Activated CD8-positive, alpha-beta memory T cell treated with anti-CD3 and anti-CD28 coated beads, Interleukin-2, amount 50 U/mL, for 4 hours (primary cell): ENCODE results near the gene MYO3B.
"Not testable (repeated sequence)": the region's sequence is repeated elsewhere in the genome, so short reads cannot be mapped to it uniquely, and the experiment has no call there.

Experiments
- DNase-seq: peaks from one replicate; pipeline ENCODE4 v3.0.0-alpha.2; 2020

Gene MYO3B

DNA sequence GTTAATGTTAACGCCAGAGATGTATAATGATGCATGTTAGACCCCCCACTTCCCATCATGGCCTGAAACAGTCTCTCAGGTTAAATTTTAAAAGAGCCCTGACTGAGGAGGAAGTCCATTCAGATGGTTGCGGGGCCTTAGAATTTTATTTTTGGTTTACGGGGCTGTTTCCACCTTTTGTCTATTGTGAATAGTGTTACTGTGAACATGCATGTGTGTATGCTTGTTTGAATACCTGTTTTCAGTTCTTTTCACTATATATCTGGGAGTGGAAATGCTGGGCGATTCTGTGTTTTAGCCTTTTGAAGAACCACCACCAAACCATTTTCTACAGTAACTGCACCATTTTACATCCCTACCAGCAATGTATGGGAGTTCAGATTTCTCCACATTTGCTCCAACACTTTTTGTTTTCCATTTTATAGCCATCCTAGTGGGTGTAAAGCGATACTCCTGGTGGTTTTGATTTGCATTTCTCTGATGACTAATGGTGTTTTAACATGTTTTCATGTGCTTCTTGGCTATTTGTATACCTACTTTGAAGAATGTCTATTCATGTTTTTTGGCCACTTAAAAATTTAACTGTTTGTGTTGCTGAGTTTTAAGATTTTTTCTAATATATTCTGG lies 133.0 kb downstream of the MYO3B start:
- DNase-seq: no peak

DNA sequence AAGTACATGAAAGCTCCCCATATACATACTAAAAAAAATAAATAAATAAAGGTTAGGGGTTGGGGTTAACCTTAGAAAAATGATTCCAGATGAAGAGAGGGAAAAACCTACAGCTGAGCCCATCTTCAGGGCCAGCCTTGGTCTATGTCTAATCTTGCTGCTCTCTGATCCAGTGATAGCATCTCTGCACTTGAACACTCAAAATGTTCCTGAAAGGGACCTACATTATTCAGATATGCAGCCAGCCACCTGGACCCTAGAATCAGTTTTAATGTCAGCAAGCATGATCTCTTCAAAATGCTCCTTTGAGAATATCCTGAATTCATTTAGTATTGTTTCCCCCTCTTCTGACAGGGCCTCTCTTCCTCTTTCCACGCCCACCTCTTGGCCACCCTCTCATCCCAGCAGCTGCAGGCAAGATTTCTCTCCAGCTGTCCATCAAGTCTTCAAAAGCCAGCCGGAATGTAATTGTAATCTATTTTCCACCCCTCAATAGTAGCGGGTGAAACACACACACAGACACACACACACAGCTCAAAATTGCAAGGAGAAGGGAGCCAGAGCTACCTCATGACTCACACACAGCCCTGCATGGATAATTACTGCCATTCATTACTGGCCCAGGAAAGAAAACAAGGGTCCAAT lies 135.5 kb downstream of the MYO3B start:
- DNase-seq: no peak

DNA sequence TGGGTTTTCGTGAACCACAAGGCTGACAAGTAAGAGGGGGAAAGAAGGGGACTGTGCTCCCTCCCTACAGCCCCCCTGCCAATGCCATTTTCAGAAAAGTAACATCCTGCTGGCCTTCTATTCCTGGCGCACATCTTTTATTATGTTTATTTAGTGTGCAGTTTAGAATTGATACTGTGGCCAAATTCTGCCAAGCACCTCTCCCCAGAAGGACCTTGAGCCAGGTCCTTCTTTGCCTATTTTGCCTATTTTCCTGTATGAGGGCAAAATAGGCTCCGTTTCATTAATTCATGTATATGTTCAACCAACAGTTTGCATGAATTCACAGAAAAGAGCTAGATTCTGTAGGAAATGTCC lies 136.0 kb downstream of the MYO3B start:
- DNase-seq: no peak

DNA sequence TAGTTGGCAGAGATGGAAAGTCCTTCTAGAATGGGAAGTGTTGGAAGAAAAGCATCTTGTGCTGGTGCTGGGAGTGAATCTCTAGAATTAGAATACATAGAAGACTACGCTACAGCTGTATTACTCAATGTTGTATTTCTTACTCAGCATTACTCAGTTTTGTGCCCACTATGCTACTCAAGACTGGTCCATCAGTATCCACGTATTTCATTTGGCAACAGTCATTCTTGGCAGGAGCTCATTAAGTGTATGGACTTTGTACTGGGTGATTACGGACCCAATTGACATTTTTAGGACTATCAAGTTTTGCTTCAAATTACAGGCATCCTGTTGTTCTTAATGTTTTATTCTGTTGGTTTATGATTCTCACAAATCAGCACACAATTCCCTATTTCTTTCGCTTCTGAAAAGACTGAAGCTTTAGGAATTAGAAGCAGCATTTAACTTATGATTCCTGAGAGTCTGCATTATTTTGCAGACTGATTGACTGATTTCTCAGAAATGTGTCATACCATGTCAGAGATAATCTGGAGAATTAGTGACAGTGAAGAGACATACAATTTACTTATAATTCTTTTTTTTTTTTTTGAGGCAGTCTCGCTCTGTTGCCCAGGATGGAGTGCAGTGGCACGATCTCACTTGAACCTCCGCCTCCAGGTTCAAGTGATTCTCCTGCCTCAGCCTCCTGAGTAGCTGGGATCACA lies 136.9 kb downstream of the MYO3B start:
- no peak for DNase-seq

DNA sequence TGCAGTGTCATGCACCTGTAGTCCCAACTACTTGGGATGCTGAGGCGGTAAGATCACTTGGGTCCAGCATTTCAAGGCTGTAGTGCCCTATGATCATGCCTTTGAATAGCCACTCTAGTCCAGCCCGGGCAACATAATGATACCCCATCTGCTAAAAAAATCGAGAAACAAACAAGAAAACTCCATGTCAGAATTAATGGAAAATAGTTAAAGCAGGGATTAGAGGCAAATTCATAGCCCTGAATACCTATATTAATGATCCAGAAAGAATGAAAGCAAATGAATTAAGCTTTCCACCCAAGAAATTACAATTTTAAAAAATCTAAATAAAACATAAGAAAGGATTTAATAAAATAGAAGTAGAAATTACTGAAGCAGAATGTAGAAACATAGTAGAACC lies 143.0 kb downstream of the MYO3B start:
- no peak for DNase-seq

DNA sequence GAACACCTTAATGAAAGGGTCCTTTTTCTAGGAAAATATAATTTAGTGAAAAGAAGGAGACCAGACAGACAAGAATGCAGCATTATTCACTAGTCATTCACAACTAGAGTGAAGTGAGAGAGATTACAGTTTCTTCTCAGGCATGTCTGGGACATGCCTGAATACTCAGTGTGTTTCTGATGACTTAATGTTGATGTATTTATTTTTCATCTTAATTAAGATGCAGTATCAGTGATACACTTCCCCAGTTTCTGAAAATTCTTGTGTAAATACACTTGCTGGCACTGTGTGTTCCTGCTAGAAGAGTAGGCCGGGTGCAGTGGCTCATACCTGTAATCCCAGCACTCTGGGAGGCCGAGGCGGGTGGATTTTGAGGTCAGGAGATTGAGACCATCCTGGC lies 143.6 kb downstream of the MYO3B start:
- no peak for DNase-seq

DNA sequence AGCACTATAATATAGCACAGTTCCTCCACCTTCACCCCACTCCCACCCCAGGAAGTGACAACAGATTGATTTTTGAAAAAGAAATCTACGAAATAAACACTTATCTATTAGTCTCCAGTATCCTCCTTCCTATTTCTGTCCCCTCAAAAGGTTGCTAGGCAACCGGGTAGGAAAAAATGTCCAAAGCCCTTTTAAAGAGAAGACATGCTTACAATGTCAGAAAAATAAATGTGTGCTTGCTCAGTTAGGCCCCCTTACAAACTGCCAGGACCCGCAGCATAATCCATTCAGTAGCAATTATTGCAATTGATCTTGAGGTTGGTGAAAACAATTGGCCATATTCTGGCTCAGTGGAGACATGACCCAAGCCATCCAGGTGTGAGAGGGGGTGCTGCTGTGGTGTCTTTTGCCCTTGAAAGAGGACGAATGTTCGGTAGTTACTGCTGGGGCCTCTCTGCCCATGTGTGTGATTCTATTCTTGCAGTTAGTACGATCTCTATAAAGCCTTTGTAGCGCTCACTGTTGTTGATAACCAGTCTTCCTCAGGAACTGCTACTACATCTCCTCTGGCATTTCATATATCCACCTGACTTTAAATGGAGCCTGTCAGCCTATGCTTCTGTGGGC lies 144.3 kb downstream of the MYO3B start:
- no peak for DNase-seq

DNA sequence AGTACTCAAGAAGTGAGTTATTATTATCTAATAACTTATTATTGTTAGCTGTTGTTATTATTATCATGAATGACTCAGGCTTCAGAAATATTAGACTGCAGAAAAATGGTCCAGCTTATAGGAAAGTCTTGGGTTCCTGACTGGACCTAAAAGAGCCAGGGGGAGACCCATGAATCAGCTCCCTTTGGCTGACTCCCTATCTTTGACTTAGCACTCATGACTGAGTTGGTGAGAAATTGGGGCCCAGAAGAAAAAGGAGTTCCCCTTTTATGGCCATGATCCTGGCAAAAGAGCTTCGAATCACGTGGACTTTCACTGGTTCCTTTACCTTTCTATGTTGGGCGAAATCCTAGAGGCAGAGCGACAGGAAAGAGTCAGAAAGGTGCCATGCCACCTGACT lies 145.8 kb downstream of the MYO3B start:
- DNase-seq: no peak

DNA sequence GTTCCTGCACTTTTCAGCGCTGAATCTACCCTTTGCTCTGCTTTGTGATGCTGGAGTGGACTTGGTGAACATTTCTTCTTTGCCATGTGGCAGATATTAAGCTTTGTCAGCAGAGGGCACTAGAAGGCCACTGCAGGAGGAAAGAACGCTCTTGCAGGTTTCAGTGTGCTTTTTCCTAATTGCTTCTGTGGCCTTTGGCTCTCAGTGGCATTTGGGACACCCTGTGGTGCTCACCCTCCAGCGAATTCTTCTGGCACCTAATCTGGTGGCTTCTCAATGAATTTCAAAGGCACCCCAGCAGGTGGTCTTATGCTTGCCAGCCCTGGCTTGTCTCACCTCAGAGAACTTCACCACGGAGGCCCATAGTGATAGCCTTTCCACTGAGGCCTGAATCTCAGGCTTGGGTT lies 146.7 kb downstream of the MYO3B start:
- no peak for DNase-seq

DNA sequence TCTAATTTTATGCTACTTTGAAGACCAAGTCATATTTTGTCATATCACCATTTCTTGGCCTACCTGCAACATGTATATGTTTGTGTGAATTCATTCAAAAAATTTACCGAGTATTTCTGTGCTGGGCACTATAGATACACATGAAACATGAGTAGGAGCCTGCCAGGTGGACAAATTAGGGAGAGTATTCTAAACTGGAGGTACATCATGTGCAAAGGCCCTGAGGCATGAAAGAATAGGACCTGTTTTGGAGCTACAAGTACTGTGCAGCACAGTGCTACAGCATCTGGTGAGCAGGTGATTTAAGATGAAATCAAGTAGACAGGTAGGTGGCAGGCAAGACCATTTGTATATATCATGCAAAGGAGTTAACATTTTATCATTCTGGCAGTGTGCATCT lies 152.9 kb downstream of the MYO3B start:
- DNase-seq: no peak

DNA sequence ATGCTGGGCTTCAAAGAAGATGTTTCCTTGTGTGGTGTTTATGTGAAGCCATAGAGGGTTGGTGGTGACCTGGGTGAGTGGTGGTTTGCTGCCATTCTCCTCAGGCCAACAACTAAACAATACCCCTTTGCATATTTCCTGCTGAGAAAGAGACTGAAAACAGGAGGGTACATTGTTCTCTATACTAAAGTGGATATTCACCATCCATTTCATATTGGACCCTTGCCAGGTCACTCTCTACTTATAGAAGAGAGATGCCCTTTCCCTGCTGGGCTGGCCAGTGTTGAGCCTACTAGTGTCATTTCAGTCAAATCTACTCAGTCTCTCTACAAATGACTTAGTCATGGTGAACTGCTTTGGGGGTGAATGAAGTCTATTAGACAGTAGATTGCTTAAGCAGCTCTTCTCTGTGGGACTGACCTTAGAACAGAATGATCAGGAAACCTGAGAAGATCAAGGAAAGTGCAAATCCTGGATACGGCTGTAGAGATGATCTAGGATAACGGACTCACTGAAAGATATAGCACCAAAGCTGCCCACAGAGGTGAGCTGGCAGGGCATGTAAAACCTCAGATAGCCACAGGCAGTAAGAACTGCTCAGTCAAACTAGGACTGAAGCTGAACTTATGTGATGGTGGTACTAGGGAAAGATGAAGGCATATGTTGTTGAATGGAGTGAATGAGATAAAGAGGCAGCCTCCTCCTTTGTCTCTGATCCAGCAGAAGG lies 154.9 kb downstream of the MYO3B start:
- DNase-seq: no peak

DNA sequence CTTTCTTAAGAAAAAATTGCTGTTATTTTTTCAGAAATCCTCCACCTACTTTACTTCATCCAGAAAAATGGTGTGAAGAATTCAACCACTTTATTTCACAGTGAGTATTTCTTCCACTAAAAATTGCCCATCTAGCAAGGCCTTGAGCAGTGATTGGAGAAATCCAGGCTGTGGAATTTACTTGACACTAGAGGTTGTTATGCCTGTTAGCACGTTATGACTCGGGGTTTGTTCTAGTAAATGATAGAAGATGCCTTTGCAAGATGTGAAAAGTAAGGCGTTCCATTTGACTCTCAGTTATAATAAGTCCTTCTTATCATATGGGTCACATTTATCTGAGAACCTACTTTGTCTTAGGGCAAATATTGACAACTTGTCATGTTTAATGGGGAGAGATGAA lies 157.4 kb downstream of the MYO3B start:
- DNase-seq: no peak

DNA sequence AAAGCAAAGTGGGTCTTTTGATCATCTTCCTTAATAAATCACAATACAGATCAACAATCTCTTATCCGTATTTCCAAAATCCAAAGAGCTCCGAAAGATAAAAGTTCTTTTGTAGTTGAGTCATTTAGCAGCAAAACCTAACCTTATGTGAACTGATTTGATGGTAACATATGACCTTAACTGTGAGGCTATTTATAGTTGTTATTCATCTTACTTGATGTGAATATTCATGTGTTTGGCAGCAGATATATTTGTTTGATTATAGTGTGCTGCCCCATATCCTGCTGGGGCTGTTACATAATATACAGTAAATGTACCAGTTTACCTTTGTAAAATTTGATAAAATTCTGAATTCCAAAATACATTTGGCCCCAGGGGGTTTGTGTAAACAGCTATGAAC lies 158.5 kb downstream of the MYO3B start:
- no peak for DNase-seq

DNA sequence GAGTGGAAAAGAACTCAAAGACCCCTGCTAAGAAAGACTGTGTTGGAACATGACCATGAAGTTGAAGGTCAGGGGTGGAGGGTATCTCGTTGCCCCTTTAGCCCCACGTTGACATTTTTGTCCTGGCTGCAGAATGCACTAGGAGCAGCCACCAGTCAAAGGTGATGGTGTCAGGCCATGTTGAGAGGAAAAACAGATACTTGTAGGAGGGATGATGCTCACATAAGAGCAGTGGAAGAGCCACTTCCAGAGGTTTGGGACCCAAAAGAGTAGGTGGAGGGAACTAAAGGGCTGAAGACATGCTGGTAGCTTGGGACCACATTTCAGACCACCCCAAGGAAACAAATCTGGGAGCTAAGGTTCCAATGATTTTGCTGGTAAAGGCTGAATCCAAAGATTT lies 159.0 kb downstream of the MYO3B start:
- no peak for DNase-seq

DNA sequence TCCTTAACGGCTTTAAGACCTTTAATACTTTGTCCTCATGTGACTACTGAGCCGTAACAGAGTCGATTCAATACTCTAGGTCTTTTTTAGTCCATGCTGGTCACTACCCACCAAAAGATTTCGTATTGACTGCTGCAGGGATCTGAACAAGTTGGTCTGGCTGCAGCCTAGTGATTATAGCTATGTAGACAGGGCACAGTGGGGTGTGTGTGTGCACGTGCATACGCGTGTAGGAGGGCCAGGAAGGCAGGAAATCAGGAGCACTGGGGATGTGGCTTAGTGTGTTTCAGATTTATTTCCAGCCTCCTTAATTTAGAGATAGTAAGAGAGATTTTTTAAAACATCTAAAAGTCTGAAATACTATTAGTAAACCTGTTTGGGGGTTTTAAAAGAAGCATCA lies 161.4 kb downstream of the MYO3B start:
- no peak for DNase-seq

DNA sequence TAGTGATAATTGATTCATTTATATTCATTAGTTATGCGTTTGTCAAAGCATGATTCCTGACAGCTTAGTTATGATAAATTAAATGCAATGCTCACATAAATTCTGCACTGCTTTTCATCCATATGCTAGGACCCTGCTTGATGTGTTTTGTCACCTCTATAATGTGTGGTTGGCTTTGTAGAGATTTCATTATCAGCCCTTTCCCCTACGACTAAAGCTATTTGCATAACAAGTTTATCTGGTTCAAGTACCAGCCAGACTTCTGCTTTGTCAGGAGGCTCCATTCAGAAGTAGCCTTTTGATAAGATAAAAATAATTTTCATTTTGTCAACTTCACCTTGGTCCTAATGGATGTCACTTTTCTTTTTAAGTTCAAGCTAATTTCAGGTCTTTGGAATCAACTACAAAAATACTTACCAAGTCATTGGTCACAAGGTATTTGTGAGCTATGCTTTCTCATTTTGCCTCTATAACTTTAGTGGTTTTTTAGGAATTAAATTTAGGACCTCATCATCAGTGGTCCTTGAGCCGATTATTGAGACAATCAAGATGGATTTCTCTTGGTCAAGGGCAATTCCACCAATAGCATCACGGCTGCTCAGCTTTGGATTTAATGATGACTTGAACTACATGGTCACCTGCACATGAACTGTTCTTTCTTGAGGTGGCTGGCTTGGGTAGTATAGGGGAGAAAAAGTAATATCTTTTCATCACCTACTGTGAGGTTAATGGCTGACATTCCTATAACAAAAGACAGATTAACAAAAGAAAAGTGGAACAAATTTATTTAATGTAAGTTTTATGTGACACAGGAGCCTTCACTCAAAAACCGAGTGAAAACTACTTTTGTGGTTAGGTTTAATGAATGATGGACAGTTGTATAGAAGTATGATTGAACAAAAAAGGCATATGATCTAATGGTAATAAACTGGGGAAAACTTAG lies 162.1 kb downstream of the MYO3B start:
- DNase-seq: no peak

DNA sequence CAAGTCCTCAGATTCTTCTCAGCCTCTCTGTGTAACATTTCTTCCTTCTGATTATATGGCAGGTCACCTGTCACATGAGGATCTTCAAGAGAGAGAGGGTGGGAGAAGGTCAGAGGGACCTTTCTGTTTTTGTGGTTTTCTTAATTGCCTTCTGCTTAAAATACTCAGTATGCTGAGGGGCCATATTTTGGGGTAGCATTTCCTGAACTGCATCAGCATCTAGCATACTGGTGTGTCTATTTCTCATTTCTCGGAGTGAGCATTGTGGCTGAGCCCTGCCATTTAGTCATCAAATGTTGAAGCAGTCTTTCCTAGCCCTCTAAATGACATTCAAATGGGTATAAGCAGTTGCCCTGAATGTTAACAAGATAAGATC lies 162.7 kb downstream of the MYO3B start:
- DNase-seq: no peak

DNA sequence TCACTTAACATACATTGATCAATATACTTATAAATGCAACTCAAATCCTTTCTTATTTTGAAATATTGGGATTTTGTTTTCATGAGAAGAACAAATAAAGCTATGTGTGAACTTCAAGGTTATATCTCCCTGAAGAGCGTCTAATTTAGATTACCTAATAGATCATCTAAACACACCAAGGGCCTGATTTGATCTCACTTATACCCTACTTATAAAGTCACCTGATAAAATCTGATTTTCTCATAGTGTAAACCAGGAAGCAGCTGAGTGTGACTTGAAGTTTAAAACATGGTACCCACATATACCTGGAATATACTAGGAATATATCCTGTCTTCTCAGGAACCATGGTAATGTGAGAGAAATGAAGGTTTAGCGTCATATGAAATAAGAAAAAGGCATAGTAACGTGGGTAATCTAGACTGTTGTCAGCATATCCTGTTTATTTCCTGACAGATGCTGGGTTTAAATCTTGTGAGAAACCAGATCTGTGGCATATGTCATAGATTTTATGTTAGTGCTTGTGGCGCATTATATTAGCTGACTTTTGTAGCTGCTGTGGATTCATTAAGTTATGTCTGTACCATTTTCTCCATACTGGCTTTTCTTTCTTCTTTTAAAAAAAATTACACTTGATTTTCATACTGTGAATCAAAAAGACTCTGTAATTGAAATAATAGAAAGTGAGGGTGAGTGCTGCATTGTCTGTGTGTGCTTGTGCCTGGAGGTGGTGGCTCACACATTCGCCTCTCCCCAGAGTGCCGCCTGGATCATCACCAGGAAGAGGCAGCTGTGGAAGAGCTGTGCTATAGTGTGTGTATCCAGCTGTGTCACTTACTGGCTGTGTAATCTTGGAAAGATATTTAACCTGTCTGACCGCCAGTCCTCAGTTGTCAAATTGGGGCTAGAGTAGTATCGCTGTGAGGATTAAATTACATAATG lies 164.0 kb downstream of the MYO3B start:
- DNase-seq: no peak

DNA sequence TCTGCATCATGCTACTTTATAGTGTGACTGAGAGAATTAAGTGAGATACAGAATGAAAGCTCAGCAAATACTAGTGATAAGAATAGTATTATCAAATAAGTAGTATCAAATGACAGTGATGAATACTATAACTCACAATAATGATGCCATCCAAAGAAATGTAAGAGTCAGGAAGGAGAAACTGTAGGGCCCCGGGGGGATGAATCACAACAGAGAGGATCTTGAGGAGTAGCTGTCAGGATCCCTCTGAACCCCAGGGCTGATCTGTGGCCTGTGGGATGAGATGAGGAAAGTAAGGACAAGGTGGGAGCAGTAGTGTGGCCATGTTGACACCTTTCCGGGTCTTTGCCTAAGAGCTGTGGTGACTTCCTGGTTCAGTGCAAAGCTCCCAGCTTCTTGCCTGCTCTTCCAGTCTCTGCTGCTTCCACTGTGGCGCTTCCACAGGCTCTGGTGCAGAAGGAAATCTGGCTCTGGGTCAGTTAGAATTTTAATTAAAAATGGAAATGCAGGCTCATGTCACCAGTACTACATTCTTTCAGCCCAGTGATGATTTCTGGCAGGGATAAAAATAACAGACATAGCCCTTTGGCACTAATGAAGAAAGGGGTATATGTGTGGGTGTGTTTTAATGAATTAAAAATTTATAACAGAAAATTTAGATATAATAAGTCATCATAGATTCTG lies 166.9 kb downstream of the MYO3B start:
- DNase-seq: no peak

DNA sequence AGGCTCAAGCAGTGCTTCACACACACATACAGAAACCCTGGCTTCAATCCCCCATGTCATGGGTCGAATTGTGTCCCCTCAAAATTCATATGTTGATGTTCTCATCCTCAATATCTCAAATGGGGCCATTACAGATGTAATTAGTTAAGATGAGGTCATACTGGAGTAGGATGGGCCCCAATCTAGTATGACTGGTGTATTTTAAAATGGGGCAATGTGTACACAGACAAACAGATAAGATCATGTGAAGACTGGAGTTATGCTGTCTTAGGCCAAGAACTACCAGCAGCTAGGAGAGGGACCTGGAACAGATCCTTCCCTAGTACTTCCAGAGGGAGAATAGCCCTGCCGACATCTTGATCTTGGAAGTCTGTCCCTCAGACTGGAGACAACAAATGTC lies 167.7 kb downstream of the MYO3B start:
- DNase-seq: no peak

DNA sequence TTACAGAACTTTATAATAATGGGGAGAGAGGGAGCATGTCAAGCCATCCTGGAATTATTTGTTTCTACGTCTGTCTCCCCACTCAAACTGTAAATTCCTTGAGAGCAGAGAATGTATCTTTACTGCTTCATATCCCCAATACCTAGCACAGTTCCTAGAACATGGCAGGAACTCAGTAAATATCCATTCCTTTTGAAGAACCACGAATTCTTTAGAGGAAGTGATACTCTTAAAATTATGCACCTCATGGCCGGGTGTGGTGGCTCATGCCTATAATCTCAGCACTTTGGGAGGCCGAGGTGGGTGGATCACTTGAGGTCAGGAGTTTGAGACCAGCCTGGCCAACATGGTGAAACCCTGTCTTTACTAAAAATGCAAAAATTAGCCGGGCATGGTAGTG lies 171.3 kb downstream of the MYO3B start:
- not testable (repeated sequence) for DNase-seq
